ENCODE data around the gene CDC37L1.

Gene CDC37L1

DNA sequence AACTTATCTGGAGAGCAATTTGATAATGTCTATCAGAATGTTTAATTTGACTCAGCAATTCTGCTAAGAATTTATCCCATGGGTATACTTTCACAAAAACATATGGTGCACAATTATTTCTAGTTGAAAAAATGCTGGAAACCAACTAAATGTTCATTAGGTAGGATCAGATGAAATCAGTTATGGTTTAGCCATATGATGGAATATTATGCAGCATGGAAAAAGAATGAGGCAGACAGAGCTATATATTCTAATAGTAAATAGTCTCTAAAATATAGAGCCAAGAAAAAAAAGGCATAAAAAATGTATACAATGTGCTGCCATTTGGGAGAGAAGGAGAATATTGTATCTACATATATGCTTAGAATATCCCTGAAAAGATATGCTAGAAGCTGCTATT is 9.5 kb upstream of the CDC37L1 start:
- DNase-seq = no peak

DNA sequence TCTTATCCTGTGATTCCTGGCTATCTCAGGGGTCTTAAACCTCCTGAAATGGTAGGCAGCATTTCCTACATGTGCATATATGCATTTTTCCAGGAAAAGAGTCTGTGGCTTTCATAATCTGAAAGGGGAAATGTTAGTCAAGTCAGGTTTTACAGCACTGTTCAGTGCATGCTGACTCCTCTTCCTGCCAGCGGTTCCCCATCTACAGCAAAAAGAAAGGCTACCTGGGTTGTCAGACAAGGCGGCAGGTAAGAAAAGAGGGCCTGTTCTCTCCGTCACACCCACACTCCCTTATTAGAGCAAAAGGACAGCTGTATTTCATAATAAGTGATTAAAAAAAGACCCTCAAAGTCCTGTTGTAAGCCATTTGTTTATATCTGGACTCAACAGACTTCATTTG is 8.8 kb upstream of the CDC37L1 start:
- no peak for DNase-seq

- DNase-seq = no peak
Measured at GRCh38 chr9:4671737-4672136, 7.6 kb upstream of the CDC37L1 start.

DNA sequence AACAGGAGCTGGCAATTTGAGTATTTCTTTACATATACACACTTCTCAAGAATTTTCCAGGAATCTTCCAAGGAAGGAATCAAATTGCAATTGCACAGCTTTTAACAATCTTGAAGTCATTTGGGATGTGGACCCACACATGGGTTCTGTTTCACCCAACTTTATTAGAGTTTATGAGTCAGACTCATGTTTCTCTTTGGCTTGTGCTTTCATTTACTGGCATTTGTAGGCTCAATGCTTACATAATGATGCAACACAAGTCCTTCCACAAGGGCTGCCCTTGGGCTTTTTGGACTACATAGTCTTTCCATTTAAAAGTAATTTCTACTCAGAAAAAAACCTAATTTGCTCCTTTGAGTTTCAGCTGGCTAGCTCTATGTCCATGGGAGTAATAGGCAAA is 4.6 kb upstream of the CDC37L1 start:
- no peak for DNase-seq

DNA sequence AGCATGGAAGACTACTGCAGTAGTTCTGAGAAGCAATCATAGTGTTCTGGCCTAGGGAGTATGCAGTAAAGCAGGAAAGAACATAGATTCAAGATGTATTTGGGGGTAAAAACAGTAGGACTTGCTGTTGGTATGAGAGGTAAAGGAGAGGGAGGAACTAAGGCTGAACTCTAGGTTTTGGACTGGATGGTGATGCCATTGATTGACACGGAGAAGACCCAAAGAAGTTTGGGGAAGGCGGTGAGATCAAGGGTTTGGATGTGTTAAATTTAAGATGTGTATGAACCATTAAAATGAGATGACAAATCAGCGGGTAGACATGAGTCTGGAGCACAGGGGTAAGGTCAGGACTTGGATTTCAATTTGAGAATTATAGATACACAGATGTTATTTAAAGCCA is 2.0 kb upstream of the CDC37L1 start:
- DNase-seq = no peak

DNA sequence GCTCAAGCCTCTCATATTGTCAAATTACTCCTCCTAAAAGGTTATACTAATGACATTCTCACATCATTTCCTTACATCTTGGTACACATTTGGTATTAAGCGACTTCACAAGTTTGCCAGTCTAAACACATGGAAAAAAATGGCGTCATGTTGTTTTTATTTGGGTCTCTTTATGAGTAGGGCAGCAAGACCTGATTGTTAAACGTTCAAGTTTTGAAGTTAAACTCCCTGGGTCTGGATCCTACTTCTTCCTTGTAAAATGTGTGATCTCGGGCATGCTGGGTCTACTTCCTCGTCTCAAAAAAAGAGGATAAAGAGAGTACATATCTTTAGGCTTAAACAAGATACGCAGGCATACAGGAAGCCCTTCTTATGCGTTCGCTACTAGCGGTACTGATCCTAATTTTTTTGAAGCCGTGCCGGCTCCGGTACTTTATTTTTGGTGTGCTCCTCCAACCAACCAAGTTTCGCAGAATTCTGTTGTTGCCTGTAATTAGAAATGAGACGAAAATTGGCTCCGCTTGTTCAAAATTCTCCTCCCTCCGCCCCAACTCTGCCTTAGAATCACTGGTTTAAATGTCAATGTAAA is 596 bp upstream of the CDC37L1 start:
- peak; percentile 42 for DNase-seq

DNA sequence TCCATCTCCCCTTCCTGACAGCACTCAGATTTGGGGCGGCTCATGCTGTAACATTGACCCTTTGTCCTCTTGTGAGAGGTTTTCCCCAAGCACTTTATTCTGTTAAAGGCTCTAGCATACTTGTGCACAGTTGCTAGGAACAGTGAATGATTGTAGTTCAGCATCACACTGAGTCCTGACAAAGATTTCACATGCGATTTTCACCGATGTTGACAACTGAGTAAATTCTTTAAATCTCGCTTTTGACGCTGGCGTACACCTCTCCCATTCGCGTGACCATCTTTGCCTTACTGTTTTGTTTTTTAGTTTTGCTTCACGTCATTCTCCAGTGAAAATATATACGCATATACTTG is 780 bp downstream of the CDC37L1 start:
- DNase-seq = no peak

DNA sequence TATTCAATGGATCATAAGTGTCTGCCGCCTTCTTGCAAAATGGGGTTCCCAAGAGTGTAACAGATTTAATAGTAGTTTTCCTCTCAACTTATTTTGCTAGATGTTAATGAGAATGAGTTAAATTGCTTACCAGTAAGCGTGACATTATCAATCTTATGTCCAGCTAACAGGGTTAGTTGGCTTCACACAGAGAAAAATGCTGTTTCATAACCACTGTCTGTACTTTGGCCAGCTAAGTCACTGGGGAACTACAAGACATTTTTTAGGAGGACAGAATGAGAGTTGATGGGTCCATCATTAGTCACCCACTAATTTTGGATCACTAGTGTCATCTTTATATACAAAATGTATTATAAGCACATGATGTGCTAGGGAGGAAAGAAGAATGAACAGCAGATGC is 1.4 kb downstream of the CDC37L1 start:
- no peak for DNase-seq

DNA sequence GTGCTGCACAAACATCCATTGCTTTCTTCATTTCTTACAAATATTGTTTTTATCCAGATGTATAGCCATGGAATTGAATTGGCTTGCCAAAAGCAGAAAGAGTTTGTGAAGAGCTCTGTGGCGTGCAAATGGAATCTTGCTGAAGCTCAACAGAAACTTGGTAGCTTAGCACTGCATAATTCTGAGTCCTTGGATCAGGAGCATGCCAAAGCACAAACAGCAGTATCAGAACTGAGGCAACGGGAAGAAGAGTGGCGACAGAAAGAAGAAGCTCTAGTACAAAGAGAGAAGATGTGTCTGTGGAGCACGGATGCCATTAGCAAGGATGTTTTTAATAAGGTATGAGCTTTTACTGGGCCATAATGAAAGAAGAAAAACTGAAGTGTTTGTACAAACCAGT is 5.5 kb downstream of the CDC37L1 start:
- no peak for DNase-seq

DNA sequence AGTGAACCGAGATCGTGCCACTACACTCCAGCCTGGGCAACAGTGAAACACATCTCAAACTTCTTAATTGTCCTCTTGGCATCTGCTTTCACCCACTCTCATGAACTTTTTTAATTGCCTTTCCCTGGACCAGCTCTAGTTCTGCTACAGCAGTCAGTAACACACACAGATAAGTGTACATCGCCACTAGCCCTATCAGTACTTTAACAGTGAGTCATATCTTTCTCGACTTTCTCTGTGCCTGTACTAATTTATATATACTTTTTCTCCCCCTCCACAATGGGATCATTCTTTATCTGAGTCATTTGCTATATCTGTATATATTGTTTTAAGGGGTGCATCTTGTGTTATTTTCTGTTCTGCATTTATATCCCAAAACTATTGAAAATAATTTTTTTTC is 6.7 kb downstream of the CDC37L1 start:
- no peak for DNase-seq

DNA sequence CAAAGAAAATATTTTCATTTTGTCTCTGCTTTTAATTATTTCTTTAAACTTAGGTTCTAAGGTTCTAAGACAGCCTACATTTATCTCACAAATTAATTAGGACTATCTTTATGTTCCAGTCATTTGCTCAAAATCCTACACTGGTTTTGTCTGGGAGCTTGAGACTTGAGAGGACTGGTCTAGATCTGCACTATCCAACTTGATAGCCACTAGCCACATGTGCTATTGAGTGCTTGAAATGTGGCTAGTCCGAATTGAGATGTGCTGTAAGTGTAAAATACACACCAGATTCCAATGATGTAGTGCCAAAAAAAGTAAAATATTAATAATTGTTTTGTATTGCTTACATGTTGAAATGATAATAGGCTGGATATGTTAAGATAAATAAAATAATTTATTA is 7.2 kb downstream of the CDC37L1 start:
- DNase-seq = no peak

DNA sequence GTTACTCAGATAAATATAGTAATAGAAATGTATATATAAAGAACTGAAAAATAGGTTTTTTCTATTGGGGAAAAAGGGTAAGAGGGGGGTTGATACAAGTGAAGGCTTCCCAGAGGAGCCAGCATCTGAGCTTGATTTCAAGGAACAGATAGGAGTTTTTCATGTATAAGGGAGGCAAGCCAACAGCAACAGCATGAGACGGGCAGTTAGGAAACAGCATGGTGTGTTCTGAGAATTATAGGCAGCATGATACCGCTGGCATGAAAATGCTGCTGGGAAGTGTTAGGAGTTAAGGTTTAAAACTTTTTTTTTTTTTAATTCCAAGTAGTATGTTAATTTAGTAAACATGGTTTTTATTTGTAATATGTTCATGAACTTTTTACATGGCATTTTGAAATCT is 9.7 kb downstream of the CDC37L1 start:
- DNase-seq = no peak

GRCh38 chr9:4689687-4690104 is 10.3 kb downstream of the CDC37L1 start:
- peak; percentile 58 for DNase-seq

- DNase-seq = no peak
Measured at GRCh38 chr9:4690144-4690543, 10.8 kb downstream of the CDC37L1 start.

- peak; percentile 43 for DNase-seq
Measured at GRCh38 chr9:4691795-4692194, 12.4 kb downstream of the CDC37L1 start.

- DNase-seq = no peak
Measured at GRCh38 chr9:4700091-4700490, 20.7 kb downstream of the CDC37L1 start.

DNA sequence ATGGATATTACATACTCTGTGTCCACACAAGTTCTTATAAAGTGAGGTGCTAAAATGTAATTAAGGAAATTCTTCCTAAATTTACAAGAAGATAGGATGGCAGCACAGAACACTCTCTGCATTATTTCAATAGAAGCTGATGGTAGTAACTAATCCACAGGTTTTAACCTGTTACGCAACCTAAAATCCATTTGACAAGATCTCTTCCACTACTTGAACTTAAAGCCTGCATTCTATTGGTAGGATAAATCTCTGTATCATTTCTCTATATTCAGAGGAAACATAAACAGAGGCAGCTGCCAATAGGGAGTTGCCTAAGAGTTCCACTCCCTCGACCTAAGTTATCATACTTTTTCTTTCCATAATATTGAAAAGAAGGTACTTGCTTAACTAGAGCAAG is 21.6 kb downstream of the CDC37L1 start:
- no peak for DNase-seq

DNA sequence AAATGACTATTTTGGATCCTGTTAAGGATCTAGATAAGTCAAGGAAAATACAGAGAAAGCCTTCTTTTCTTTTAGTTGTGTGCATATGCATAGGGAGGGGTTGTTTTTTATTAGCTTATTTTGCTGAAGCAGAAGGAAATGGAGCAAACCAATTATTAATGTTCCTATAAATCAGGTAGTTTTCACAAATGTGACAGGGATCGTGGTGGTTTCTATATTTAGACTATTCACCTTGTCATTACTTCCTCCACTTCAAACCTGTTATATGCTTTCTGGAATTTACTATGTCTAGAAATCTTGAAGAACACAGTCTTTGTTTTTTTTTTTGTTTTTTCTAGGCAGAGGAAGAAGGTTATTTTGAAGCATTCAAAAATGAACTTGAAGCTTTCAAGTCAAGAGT is 22.2 kb downstream of the CDC37L1 start:
- DNase-seq = no peak

- no peak for DNase-seq
Measured at GRCh38 chr9:4704129-4704528, 24.8 kb downstream of the CDC37L1 start.

GRCh38 chr9:4706021-4706420 is 26.7 kb downstream of the CDC37L1 start:
- no peak for DNase-seq

DNA sequence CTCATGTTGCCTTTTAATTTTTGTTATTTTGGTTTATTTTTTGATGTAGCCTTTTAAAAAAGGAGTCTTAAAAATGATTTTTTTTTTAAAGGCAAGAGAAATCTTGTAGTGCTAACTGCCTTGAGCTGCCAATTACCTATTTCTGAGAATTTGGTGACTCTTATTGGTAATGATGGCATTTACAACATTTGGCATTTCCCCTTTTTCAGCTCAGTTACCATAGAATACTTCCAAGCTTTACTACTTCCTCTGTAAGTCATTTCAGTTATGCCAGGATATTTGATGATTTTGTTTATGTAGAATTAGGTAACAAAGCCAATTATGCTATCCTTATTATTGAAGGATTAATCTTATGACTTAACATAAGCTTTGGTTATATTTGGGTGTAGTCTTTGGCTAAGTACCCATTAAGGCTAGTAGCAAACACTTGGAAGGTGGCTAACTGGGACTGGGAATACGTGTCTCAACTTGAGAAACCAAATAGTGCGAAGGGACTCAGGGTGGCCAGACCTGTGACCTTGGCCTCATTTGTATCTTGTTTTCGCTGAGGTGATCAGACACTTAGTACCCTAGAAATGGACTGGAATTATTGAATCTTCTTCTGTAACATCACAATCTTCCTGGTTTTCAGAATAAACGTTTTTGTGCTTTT is 27.7 kb downstream of the CDC37L1 start:
- no peak for DNase-seq

- DNase-seq = no peak
Measured at GRCh38 chr9:4709380-4709779, 30.0 kb downstream of the CDC37L1 start.

GRCh38 chr9:4713849-4714248 is 34.5 kb downstream of the CDC37L1 start:
- no peak for DNase-seq

DNA sequence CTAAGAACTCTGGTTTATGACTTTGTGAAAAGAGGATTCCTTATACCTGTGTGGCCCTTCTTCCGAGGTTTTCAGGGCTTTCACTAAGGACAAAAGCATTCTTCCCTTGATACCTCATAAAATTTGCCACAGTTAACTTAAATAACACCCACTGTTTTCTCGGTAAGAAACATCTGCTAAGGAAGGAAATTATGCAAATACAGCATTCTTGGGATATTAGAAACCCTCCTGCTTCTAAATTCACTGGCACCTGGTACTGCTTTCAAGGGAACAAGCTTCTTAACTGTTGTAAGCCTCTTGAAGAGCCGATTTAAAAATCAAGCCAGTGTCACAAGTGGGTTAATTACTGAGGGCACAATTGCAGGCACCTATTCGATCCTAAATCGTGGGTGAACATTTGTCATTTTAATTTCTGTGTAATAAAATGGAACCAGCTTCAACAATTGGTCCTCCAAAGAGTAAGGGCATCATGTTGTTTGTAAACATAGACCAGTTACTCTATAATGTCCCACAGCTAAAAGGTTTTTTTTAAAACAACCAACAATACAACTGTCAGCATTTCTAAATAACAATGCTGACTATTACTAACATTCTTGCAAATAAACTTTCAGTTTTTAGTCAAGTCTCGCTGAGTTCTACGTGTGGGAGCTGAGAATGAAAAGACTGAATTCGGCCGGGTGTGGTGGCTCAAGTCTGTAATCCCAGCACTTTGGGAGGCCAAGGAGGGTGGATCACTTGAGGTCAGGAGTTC is 35.1 kb downstream of the CDC37L1 start:
- DNase-seq = no peak

- DNase-seq = no peak
Measured at GRCh38 chr9:4716163-4716562, 36.8 kb downstream of the CDC37L1 start.
